IPS-NIHi7 (cell line): ENCODE results near the gene GPX8.
A peak's percentile ranks its signal among the peaks of the same experiment; 100 is the strongest.

Experiments
- DNase-seq: peaks from one replicate; pipeline ENCODE4 v3.0.0; 2012; ENCODE audit warnings: mixed read lengths; ENCODE audit errors: extremely low spot score

Gene GPX8, protein sequence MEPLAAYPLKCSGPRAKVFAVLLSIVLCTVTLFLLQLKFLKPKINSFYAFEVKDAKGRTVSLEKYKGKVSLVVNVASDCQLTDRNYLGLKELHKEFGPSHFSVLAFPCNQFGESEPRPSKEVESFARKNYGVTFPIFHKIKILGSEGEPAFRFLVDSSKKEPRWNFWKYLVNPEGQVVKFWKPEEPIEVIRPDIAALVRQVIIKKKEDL

DNA sequence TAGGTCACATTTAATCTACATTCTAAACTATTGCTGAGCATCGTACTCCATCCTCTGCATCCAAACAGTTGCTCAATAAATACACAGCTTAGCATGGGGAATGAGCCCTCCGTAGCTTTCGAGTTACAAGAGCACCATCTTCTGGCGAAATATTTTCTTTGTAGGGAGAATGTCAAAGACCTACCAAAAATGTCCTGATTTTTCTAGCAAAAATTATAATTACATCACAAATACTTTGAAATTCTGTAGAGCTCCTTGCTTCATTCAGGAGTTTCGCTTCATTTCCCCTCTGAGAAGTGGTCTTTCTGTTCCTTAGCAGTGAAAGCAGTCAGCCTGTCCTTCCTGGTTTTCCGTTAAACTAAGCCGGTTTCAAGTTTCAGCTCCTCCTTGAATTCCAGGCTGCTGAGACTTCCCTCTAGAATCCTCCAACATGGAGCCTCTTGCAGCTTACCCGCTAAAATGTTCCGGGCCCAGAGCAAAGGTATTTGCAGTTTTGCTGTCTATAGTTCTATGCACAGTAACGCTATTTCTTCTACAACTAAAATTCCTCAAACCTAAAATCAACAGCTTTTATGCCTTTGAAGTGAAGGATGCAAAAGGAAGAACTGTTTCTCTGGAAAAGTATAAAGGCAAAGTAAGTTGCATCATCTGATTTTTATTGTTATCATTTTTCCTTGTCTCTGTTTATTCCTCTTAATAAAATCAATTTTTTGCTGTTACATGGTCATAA, at the start of gene GPX8:
GPX8 (plus strand) TSS at position 409 of the 730 bp plus-strand sequence; CDS start at position 431, 22 bp downstream.
- peak; percentile 68 for DNase-seq

DNA sequence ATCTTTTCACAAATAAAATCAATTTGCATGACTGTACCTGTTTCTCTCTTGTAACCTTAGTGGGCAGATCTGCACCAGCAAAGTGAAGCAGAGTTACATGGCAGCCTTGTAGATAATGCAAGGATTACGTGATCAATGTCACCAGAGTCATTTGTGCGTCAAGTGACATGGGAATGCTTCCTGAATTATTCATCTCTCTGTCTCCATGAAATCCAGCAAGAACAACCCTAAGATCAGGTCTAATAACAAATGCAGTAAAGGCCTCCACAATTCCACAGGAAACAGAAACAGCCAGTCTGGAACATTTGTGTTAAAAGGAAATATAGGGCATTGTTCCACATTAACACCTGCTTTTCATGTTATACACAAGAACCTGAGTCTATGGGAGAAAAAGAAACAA, 49.8 kb upstream of the GPX8 start:
- no peak for DNase-seq

DNA sequence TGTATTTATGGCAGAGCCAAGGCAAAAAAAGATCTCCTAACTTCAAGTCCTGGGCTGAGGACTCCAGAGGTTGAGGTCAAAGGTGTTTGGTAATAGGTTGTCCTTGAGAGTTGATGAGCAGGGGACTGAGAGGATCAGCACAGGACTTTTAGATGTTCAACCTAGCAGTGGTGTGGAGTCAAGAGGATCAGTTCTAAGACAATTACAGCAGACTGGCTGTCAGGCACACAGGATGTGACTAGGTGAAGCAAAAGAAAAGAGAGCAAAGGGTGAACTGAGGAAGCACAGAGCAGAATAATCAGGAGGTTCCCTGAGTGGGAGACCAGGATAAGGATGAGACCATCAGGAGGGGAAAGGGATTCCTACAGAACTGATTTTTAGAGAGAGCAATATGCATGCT, 46.6 kb upstream of the GPX8 start:
- DNase-seq: no peak

DNA sequence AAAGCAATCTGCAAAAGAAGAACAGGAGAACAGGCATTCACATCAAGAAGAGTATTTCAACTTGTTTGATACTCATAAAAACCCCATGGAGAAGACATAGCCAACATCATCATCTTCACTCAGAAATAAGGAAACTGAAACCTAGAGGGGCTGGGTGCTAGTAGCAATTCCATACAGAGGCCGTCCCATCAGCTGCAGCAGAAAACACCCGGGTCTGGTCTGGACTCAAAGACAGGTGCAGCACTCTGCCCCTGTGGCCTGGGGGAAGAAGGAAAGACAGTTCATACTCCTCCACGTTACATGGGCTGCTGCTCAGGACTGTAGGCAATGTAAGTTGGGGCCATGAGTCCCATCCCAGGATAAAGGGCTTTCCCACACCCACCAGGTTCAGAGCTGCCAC, 45.9 kb upstream of the GPX8 start:
- DNase-seq: no peak

DNA sequence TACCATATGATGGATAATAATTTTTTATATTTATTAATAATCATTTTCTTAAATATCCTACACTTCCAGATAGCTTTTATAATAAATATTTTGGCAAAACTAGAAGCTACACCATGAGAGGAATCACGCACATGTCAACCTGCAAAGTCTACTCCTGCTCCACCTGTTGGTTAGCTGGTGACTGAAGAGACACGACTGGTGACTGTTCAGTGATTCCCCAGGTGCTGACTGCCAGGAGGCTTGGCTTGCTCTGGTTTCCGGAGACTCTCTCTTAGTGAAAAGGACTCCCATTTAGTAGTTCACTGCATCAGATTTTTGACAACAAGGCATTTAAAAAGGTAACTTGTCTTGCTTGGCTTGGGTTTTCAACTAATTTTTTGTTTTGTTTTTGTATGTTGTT, 36.6 kb upstream of the GPX8 start:
- DNase-seq: peak; percentile 48

DNA sequence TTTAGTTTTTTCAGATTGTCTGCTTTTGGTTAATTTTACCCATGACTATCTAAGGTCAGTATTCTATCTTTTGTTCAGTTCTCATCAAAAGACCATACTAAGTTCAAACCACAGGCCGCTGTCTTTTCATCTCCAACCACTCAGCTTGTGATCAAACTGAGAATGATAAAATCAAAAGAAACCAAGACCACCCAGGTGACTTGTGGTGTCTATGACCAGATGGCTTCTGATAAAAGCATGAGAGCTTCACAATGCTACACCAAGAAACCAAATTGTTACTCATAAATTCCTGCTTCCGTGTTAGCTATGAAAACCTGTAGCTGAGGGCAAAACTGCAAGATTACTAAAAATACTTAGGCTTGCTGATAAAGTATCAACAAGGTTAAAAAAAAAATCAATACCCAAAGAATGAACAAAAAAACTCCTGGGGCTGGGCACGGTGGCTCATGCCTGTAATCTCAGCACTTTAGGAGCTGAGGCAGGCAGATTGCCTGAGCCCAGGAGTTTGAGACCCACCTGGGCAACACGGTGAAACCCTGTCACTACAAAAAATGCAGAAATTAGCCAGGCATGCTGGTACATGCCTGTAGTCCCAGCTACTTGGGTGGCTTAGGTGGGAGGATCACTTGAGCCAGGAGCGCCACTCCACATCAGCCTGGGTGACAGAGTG, 25.8 kb upstream of the GPX8 start:
- DNase-seq: no peak

DNA sequence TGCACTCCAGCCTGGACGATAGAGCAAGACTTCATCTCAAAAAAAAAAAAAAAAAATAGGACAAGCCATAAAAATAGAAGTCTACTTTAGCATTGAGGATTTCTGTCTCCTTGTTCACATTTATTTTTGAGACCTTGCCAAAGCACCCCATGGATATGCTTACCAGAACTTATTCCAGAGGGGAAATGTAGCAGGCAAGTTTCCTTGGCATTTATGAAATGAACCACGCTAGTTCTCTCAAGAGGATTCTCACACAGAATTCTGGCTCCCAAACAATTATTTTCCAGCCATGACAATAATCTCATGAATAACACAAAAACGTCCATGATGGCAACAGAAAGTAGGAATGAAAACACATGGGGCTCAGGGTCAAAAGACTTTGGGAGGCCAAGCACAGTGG, 23.4 kb upstream of the GPX8 start:
- DNase-seq: no peak

DNA sequence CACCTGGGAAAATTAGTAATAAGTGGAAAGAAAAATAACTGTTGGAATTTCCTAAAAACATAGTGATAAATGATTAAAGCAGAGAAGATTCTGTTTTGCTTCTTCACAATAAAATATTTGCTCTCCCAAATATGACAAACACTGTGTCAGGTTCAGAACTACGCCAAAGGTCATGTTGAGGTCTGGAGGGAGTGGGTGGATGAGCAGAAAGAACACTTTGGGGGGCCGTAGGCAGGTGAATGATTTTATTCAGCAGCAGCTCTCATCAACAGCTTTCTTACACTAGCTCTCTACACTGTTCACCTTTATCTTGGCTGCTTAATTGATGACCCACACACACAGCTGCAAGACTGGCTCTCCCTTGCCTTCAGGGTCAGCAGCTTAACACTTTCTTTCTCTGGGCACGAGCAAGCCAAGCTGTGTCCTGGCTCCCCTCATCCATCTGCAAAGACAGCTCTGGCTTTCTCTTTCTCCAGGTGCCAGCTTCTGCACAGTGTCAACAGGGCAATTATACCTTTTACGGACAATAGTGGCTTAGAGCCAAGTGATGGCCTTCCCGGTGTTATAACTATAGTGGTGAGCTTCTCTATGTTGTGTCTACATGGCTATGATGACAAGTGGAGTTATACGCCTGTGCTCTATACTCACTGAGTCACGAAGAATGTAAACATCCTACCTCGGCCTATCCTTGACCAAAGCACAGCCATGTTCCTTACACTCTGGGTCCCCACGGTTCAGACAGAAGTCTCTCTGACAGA, 18.9 kb upstream of the GPX8 start:
- DNase-seq: no peak

DNA sequence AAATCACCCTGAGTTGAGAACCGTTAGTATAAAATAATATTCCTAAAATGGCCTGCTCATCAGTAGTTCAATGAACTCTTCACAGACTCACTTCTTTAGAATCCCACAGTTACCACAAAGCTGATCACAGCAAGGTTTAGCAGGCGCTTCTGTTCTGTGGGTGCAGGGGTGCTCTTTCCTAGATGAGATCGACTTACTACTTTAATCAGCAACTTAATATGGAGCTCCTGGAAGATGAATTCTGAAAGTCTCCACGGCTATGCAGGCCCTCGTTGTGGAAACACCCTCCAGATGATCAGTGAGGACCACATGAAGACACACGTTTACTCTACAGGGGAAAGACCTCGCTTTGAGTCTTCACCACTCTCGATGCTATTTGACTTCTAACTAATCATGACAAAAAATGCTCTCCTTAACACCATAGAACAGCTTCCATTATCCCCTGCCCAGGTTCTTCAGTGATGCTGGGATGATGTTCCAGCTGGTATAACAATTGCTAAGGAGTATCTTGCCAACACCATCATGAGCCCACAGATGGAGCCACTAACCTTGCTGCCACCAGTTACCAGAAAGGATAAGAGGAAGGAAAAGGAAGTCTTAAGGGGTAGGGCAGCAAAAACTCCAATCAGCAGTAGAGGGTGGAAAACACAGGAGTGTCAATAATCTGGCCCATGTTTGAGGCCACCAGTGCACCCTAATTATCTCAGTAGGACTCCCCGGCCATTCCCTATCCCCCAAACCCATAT, 17.9 kb upstream of the GPX8 start:
- peak; percentile 13 for DNase-seq

DNA sequence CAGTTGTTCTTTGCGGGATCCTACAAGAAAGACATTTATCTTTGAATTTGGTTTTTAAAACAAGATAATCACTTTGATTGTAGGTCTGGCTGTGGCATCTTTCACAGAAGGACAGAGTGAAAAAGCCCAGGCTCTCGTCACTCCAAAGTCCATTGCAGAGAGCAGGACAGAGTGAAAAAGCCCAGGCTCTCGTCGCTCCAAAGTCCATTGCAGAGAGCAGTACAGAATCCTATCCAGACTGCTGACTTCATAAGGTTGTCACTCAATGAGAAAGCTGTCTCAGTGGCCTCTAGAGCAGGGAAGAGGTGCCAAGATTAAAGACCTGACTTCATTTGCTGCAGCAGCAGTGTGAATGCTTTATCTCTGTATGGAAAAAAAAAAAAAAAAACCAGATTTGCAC, 16.3 kb upstream of the GPX8 start:
- DNase-seq: no peak

DNA sequence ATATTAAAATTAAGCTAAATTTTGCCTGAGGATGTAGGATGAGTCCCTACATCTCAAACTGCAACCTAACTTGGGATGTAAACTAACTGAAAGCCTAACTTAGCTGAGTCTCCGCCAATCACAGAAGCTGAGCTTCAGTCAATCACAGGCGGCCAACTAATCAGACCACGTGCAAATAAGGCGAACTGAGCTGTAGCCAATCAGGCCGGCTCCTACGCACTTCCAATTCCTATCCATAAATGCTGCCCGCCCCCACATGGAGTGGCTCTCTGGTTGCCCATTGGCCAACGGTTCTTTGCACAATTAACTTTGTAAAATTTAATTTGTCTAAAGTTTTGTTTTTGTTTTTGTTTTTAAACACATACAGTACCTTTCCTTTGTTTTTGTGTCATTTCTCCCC, 13.9 kb upstream of the GPX8 start:
- no peak for DNase-seq

DNA sequence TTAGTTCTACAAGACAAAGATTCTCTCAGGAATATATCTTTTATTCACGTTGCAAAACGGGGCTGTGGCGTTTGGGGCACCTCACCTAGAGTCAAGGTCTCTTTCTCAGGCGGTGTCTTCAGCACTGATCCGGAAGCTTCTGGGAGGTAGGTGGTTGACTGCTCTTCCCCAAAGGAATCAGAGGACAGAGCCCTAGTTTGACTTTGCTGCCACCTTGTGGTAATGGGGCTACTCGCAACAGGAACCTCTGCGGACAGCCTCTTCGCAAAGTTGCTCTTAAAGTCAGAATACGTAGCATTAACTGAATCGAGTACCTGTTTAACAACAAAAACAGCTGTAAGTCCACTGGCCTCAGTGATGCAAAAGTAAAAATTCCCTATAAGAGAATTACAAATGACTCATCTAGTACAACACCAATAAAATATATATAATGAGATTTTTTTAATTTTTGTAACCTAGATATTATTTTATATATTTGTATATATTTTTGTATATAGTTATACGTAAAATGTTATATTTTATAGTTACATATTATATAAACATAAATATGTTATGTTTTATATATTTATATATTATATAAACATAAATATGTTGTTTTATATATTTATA, 13.3 kb upstream of the GPX8 start:
- peak; percentile 90 for DNase-seq

DNA sequence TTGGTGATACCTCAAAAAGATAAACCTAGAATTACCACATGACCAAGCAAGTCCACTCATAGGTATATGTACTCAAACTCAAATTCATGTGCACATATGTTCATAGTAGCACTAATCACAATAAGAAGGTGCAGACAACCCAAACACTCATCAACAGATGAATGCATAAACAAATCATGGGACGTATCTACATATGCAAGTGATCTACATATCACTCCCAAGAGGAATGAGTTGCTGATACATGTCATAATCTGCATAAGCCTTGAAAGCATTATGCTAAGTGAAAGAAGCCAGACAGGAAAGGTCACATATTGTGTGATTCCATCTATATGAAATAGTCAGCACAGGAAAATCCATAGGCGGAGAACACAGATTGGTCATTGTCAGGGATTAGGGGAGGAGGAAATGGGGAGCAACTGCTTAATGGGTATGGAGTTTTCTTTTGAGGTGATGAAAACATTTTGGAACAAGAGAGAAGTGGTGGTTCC, 10.6 kb upstream of the GPX8 start:
- DNase-seq: no peak

DNA sequence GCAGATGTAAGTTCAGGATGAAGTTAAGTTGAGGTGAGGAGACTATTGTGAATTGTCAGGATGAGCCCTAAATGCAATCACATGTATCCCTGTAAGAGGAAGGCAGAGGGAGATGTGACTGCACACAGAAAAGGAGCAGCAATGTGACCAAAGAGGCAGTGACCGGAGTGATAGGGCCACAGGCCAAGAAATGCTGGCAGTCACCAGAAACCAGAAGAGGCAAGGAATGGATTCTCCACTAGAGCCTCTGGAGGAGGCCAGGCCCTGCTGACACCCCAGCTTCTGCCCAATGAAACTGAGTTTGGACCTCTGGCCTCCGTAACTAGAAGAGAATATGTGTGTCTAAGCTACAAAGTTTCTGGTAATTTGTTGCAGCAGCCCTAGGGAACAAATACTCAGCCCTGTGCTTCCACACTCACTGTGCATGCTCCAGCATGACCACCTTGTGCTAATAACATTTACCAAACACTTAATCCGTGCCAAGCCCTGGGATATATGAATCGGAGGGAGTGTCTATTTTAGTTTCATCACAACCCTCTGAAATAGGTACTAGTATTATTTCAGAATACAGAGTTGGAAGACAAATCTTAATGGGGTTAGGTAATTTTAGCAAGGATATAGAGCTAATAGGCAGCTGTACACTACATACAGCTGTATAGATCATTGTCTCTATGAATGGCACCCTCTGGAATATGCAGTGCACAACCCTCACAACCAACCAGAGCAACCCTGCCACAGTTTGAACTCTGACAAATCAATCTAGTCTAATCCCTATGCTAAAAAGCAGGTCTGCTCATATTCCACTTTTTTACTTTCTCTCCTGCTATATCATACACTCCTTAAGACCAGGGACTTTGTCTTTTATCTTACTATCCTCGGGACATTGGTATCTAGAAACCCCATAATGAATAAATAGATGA, 7.8 kb upstream of the GPX8 start:
- no peak for DNase-seq

DNA sequence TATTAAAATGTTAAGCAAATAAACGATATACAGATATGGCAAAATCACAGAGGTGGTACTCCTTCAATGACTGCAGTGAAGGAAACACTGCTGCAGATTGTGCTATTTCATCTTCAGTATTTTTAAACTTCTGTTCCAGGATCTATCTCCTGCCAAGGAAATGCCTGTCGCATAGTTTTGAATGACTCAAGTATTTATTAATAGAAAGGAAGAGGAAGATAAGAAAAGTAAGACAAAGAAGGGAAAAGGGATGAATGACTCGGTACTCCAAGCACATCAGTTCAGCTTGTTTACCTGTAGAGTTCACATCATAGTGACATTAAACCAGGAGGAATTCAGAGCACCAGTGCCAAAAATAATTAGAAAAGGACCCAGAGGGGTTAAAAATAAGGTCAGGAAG, 5.1 kb upstream of the GPX8 start:
- DNase-seq: no peak

DNA sequence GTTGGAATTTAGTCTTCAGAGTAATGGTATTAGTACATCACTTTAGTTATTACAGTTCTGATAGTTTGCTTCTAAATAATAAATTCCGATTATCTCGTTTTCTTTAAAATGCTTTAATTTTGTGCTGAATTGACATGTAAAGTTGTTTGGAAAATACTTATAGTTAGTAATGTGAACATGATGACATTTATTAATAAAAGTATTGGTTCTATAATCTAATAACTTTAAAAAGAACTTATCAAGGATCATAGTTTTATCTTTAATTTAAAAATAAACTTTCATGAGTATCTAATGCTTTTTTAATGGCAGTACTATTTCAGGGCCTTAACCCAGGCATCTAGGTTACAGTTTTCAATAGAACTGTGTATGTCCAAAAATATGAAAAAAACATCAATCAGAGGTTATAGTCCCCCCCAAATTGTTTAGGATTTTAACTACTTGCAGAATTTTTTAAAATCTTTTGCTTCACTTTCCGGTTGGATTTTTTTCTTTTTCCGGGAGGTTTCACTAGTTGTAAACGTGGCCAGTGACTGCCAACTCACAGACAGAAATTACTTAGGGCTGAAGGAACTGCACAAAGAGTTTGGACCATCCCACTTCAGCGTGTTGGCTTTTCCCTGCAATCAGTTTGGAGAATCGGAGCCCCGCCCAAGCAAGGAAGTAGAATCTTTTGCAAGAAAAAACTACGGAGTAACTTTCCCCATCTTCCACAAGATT, 680 bp downstream of the GPX8 start:
- peak; percentile 56 for DNase-seq

DNA sequence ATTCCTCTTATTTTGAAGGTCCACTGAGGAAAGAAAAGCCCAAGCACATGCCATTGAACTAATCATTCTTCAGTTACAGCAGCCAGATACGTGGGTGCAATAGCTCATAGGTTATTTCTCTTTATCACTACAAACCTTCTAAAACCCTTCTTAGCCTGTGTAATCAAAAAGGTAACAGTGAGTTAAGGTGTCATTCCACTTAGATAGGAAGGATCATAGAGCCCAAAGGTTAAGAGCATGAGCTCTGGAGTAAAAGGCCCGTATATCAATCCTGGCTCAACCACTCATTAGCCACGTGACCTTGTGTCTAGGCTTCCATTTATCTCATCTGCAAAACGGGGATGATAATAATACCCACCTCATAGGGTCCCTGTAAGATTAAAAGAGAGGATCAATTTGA, 2.7 kb downstream of the GPX8 start:
- no peak for DNase-seq

DNA sequence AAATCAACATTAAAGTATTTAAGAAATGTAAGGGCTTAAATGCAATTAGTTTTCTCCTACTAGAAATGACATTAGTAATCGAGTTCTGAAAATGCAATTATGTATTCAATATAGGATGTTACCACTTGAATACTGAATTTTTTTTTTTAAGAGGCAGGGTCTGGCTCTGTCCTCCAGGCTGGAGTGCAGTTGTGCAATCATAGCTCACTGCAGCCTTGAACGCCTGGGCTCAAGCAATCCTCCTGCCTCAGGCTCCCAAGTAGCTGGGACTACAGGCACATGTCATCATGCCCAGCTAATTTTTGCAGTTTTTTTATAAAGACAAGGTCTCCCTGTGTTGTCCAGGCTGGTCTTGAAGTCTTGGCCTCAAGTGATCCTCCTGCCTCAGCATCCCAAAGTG, 11.5 kb downstream of the GPX8 start:
- DNase-seq: no peak
